Measurements from ENCODE around the gene CHD5. TPM values are rescaled to one million over a fixed set of nuclear protein-coding genes. Genes with fewer than 3 reads are reported as not detected.

Gene CHD5
- polyA plus RNA-seq, 2 of the 4 experiments (the other 2 are of a cell fraction), result 0.21 to 0.66 TPM

- TF ChIP-seq RAD21 (conservative IDR thresholded peaks at IDR 0.05 in 1 of 2, IDR thresholded peaks at IDR 0.05 in 1 of 2), result no peak
- TF ChIP-seq CHD2 (IDR thresholded peaks at IDR 0.05; ENCODE audit: low read length, partially characterized antibody), result no peak
Observed at GRCh38 chr1:6093071-6093470, 87.0 kb downstream of the CHD5 start (continued).

GRCh38 chr1:6092211-6092610 lies 87.9 kb downstream of the CHD5 start:
- Histone ChIP-seq H3K4me1 (no peaks in the 10 kb centered on the region), H3K9me3 (no peaks in the 10 kb centered on the region), H3K27ac (no peak overlapping the region), H3K4me2 (no peak overlapping the region), H3K4me3 (no peak overlapping the region)
- DNase-seq (ENCODE audit: low read depth in 1 of 2, low spot score in 1 of 2), result no peak
- no peak for ATAC-seq
- ChIA-PET CTCF (no interaction called here), POLR2A (no interaction called here)
- no peak for TF ChIP-seq FOSL2 (IDR thresholded peaks at IDR 0.05)
- TF ChIP-seq FOSL2 (CRISPR knock-in tag; IDR thresholded peaks at IDR 0.05), result no peak
- TF ChIP-seq EHF (CRISPR knock-in tag; IDR thresholded peaks at IDR 0.05), result no peak
- TF ChIP-seq FOSB (CRISPR knock-in tag; IDR thresholded peaks at IDR 0.05), result no peak
- no peak for TF ChIP-seq HES2 (IDR thresholded peaks at IDR 0.05)
- no peak for TF ChIP-seq CTCF (IDR thresholded peaks at IDR 0.05)
- TF ChIP-seq JUNB (IDR thresholded peaks at IDR 0.05), result no peak
- TF ChIP-seq RARB (CRISPR knock-in tag; IDR thresholded peaks at IDR 0.05), result no peak
- 87% methylated on average over 4 of the region's 10 CpGs for WGBS (ENCODE audit: missing lambda C conversion rate)
- no peak for FAIRE-seq

- H3K27ac ChIP-seq, result no peak overlapping the region
- CTCF ChIA-PET, result interaction anchor here (0.6 kb wide), 1 partner anchor 35 kb away, joined by 3 read pairs; no protein-coding TSS in a partner anchor
- no peak overlapping the region for H3K4me2 ChIP-seq
- TF ChIP-seq EHF (CRISPR knock-in tag; IDR thresholded peaks at IDR 0.05), result no peak
- no peak for TF ChIP-seq GATA3 (IDR thresholded peaks at IDR 0.05; ENCODE audit: borderline replicate concordance)
- no peak for TF ChIP-seq ZC3H11A (IDR thresholded peaks at IDR 0.05)
- no peak for TF ChIP-seq EHMT2 (IDR thresholded peaks at IDR 0.05; ENCODE audit: low read depth)
- no peak for TF ChIP-seq MAZ (IDR thresholded peaks at IDR 0.05; ENCODE audit: borderline replicate concordance, low read depth, low read length)
- no peaks in the 10 kb centered on the region for H3K4me1 ChIP-seq
- ATAC-seq (no peak), DNase-seq (ENCODE audit: low read depth in 1 of 2, low spot score in 1 of 2) (no peak), FAIRE-seq (no peak)
- POLR2A ChIA-PET, result no interaction called here
- H3K9me3 ChIP-seq, result no peaks in the 10 kb centered on the region
- WGBS (ENCODE audit: missing lambda C conversion rate), result 84% methylated on average over 5 of the region's 10 CpGs
- no peak overlapping the region for H3K4me3 ChIP-seq
Observed at GRCh38 chr1:6091823-6092109, 88.4 kb downstream of the CHD5 start.

- ChIA-PET CTCF (interaction anchor here (0.6 kb wide), 1 partner anchor 35 kb away, joined by 3 read pairs; no protein-coding TSS in a partner anchor), POLR2A (no interaction called here)
- no peak for TF ChIP-seq TFCP2L1 (CRISPR knock-in tag; IDR thresholded peaks at IDR 0.05)
- TF ChIP-seq NPAS2 (CRISPR knock-in tag; IDR thresholded peaks at IDR 0.05; ENCODE audit: borderline replicate concordance), result no peak
- TF ChIP-seq RAD21 (conservative IDR thresholded peaks at IDR 0.05 in 1 of 2, IDR thresholded peaks at IDR 0.05 in 1 of 2), result no peak
- no peak for TF ChIP-seq JUN (IDR thresholded peaks at IDR 0.05)
- no peak for TF ChIP-seq HOXA7 (CRISPR knock-in tag; IDR thresholded peaks at IDR 0.05)
- FAIRE-seq (no peak), ATAC-seq (no peak), DNase-seq (ENCODE audit: low read depth in 1 of 2, low spot score in 1 of 2) (no peak)
- H3K4me1 ChIP-seq, result no peaks in the 10 kb centered on the region
- H3K4me2 ChIP-seq, result no peak overlapping the region
- WGBS (ENCODE audit: missing lambda C conversion rate), result 76% methylated on average over 18 of the region's 25 CpGs
- no peak overlapping the region for H3K27ac ChIP-seq
- no peaks in the 10 kb centered on the region for H3K9me3 ChIP-seq
- no peak overlapping the region for H3K4me3 ChIP-seq
Observed at GRCh38 chr1:6090996-6091822, 88.9 kb downstream of the CHD5 start.
